ENCODE data around the gene VAC14. TPM values are rescaled to one million over a fixed set of nuclear protein-coding genes. Genes with fewer than 3 reads are reported as not detected.

The VAC14 gene
- total RNA-seq, 1 experiment from 2014 or later, result 49.9 TPM

- H3K18ac ChIP-seq (ENCODE audit: insufficient read length, low read depth, low read length), result no peak overlapping the region
These were observed 74.0 kb downstream of the VAC14 start for GRCh38 chr16:70726892-70727361.

More at GRCh38 chr16:70726892-70727361, 74.0 kb downstream of the VAC14 start:
- no peak overlapping the region for H3K4me2 ChIP-seq (ENCODE audit: insufficient read depth, insufficient read length, low read length)
- H2BK120ac ChIP-seq (ENCODE audit: low read depth, low read length, poor library complexity, severe bottlenecking), result no peak overlapping the region
- H4K5ac ChIP-seq (ENCODE audit: insufficient read length, low read depth, low read length), result no peak overlapping the region
- H3K27ac ChIP-seq (ENCODE audit: insufficient read length, low read depth, low read length), result no peak overlapping the region
- no peak overlapping the region for H3K4ac ChIP-seq (ENCODE audit: low read depth, low read length)
- H4K91ac ChIP-seq (ENCODE audit: insufficient read length, low read depth, low read length), result no peak overlapping the region
- H3K9me3 ChIP-seq (ENCODE audit: control insufficient read depth, low read depth, low read length), result no peaks in the 10 kb centered on the region
- H3K79me1 ChIP-seq (ENCODE audit: insufficient read depth, low read depth, low read length, poor library complexity, severe bottlenecking), result no peaks in the 10 kb centered on the region
- no peak overlapping the region for H3K4me3 Mint-ChIP-seq
- H2AFZ ChIP-seq (ENCODE audit: low read length), result no peak overlapping the region
- H2BK5ac ChIP-seq (ENCODE audit: insufficient read length, low read length), result no peak overlapping the region
- DNase-seq, result no peak
- H3K36me3 Mint-ChIP-seq (ENCODE audit: insufficient read depth in 1 of 3, low read depth in 3 of 3), result peaks cover 4 to 33% (median 22%) of the 10 kb centered on the region in 3 experiments
- H2BK12ac ChIP-seq (ENCODE audit: insufficient read length, low read depth, low read length), result no peak overlapping the region
- H3K23ac ChIP-seq (ENCODE audit: insufficient read length, low read depth, low read length), result no peak overlapping the region
- H3K23me2 ChIP-seq (ENCODE audit: insufficient read length, low read depth, low read length, poor library complexity, severe bottlenecking), result no peaks in the 10 kb centered on the region
- H2AK5ac ChIP-seq (ENCODE audit: insufficient read length, low read length), result no peak overlapping the region
- H3K56ac ChIP-seq (ENCODE audit: insufficient read length, low read depth, low read length), result no peak overlapping the region
- TF ChIP-seq, protein P1, sequence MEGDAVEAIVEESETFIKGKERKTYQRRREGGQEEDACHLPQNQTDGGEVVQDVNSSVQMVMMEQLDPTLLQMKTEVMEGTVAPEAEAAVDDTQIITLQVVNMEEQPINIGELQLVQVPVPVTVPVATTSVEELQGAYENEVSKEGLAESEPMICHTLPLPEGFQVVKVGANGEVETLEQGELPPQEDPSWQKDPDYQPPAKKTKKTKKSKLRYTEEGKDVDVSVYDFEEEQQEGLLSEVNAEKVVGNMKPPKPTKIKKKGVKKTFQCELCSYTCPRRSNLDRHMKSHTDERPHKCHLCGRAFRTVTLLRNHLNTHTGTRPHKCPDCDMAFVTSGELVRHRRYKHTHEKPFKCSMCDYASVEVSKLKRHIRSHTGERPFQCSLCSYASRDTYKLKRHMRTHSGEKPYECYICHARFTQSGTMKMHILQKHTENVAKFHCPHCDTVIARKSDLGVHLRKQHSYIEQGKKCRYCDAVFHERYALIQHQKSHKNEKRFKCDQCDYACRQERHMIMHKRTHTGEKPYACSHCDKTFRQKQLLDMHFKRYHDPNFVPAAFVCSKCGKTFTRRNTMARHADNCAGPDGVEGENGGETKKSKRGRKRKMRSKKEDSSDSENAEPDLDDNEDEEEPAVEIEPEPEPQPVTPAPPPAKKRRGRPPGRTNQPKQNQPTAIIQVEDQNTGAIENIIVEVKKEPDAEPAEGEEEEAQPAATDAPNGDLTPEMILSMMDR (conservative IDR thresholded peaks at IDR 0.05), result no peak
- H3K9ac ChIP-seq (ENCODE audit: extremely low read depth, insufficient read length, low read length), result no peak overlapping the region
- H3K14ac ChIP-seq (ENCODE audit: insufficient read depth, low read length), result no peak overlapping the region
- H2BK15ac ChIP-seq (ENCODE audit: low read depth, low read length), result no peak overlapping the region
- H4K20me1 ChIP-seq (ENCODE audit: control insufficient read depth, insufficient read depth, insufficient read length), result no peaks in the 10 kb centered on the region
- H2BK20ac ChIP-seq (ENCODE audit: low read depth, low read length, poor library complexity, severe bottlenecking), result no peak overlapping the region
- H3T11ph ChIP-seq (ENCODE audit: low read length), result no peak overlapping the region
- H3K9me3 Mint-ChIP-seq, result no peaks in the 10 kb centered on the region
- H3K4me1 Mint-ChIP-seq, result peaks cover 4 to 18% of the 10 kb centered on the region in 2 experiments; a peak in 3 of 4 replicates
- no CpG with 5 or more reads among the region's 9 CpGs for WGBS (ENCODE audit: extremely low coverage, insufficient read length, low lambda C conversion rate)
- H3K79me2 ChIP-seq (ENCODE audit: insufficient read depth, low read length), result no peaks in the 10 kb centered on the region
- H3K4me1 ChIP-seq (ENCODE audit: insufficient read depth, low read length), result no peaks in the 10 kb centered on the region
- no peak overlapping the region for H4K8ac ChIP-seq (replicated peaks; ENCODE audit: insufficient read length, low read depth, low read length)
- no peaks in the 10 kb centered on the region for H3K27me3 ChIP-seq (ENCODE audit: insufficient read depth, low read length)
- H3K27ac Mint-ChIP-seq, result 0 out of 7 replicates have a peak overlapping the region, but pooled peaks of 1 of the 3 experiments have one; percentile 15
- no peaks in the 10 kb centered on the region for H3K27me3 Mint-ChIP-seq (ENCODE audit: low read depth)
